GM12878 (cell line): ENCODE measurements around the gene ATN1.

ENCODE experiments used
- CBX5 ChIP-seq: sonication (generic); IDR thresholded peaks from 2 replicates; pipeline ENCODE4 v1.6.1; 2016; ENCODE audit warnings: low read depth, moderate library complexity, mild to moderate bottlenecking, inconsistent platforms
- POLR2AphosphoS5 ChIP-seq: IDR thresholded peaks from 2 replicates; pipeline ENCODE4 v1.6.1; 2011; ENCODE audit warnings: mild to moderate bottlenecking, low read length, inconsistent platforms
- SRF ChIP-seq, 2 experiments: IDR thresholded peaks; 2 replicates each; pipeline ENCODE4 v1.6.1; 2011; ENCODE audit warnings: low read depth in 2 of 2, low read length in 2 of 2, mild to moderate bottlenecking in 1 of 2, moderate library complexity in 1 of 2
- TAF1 ChIP-seq: IDR thresholded peaks from 2 replicates; pipeline ENCODE4 v1.6.1; 2011; ENCODE audit warnings: mild to moderate bottlenecking, low read depth, low read length, borderline replicate concordance
- TF ChIP-seq, protein P1 (sequence below): fragments of 450-650 bp; IDR thresholded peaks from 2 replicates; pipeline ENCODE4 v1.6.1; 2017; ENCODE audit warnings: mild to moderate bottlenecking, moderate library complexity
- TF ChIP-seq, protein P2 (sequence below), 3 experiments: IDR thresholded peaks in 2 of 3; conservative IDR thresholded peaks in 1 of 3; 2 replicates each; pipeline ENCODE4 v1.5.1; 2011; ENCODE audit warnings: low read depth in 3 of 3, low read length in 3 of 3, mild to moderate bottlenecking in 3 of 3, control low read depth in 2 of 3, moderate library complexity in 2 of 3, inconsistent platforms in 1 of 3, mixed read lengths in 1 of 3; ENCODE audit not compliant: control insufficient read depth in 2 of 3, insufficient read depth in 1 of 3; ENCODE audit errors: extremely low read depth in 1 of 3
- TF ChIP-seq, protein P3 (sequence below): IDR thresholded peaks from 2 replicates; pipeline ENCODE4 v1.6.1; 2011; ENCODE audit warnings: low read depth, mild to moderate bottlenecking, low read length, moderate library complexity, borderline replicate concordance; ENCODE audit errors: extremely low read depth
- TF ChIP-seq, protein P4 (sequence below): IDR thresholded peaks from 2 replicates; pipeline ENCODE4 v1.6.1; 2011; ENCODE audit warnings: low read depth, low read length, improper control_type of control experiment, borderline replicate concordance

GRCh38 chr12:6952863-6953441 lies 25.2 kb downstream of the ATN1 start:
- TF ChIP-seq POLR2AphosphoS5 (peak; percentile 31), SRF (IDR thresholded peaks at IDR 0.05; ENCODE audit: low read depth in 2 of 2, low read length in 2 of 2) (no peak), CBX5 (no peak), TAF1 (no peak)
- TF ChIP-seq, protein P1, sequence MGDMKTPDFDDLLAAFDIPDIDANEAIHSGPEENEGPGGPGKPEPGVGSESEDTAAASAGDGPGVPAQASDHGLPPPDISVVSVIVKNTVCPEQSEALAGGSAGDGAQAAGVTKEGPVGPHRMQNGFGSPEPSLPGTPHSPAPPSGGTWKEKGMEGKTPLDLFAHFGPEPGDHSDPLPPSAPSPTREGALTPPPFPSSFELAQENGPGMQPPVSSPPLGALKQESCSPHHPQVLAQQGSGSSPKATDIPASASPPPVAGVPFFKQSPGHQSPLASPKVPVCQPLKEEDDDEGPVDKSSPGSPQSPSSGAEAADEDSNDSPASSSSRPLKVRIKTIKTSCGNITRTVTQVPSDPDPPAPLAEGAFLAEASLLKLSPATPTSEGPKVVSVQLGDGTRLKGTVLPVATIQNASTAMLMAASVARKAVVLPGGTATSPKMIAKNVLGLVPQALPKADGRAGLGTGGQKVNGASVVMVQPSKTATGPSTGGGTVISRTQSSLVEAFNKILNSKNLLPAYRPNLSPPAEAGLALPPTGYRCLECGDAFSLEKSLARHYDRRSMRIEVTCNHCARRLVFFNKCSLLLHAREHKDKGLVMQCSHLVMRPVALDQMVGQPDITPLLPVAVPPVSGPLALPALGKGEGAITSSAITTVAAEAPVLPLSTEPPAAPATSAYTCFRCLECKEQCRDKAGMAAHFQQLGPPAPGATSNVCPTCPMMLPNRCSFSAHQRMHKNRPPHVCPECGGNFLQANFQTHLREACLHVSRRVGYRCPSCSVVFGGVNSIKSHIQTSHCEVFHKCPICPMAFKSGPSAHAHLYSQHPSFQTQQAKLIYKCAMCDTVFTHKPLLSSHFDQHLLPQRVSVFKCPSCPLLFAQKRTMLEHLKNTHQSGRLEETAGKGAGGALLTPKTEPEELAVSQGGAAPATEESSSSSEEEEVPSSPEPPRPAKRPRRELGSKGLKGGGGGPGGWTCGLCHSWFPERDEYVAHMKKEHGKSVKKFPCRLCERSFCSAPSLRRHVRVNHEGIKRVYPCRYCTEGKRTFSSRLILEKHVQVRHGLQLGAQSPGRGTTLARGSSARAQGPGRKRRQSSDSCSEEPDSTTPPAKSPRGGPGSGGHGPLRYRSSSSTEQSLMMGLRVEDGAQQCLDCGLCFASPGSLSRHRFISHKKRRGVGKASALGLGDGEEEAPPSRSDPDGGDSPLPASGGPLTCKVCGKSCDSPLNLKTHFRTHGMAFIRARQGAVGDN = no peak; the same call in 1 of the 2 replicates
- TF ChIP-seq, protein P2, sequence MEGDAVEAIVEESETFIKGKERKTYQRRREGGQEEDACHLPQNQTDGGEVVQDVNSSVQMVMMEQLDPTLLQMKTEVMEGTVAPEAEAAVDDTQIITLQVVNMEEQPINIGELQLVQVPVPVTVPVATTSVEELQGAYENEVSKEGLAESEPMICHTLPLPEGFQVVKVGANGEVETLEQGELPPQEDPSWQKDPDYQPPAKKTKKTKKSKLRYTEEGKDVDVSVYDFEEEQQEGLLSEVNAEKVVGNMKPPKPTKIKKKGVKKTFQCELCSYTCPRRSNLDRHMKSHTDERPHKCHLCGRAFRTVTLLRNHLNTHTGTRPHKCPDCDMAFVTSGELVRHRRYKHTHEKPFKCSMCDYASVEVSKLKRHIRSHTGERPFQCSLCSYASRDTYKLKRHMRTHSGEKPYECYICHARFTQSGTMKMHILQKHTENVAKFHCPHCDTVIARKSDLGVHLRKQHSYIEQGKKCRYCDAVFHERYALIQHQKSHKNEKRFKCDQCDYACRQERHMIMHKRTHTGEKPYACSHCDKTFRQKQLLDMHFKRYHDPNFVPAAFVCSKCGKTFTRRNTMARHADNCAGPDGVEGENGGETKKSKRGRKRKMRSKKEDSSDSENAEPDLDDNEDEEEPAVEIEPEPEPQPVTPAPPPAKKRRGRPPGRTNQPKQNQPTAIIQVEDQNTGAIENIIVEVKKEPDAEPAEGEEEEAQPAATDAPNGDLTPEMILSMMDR (IDR thresholded peaks at IDR 0.05 in 2 of 3, conservative IDR thresholded peaks at IDR 0.05 in 1 of 3; ENCODE audit: control insufficient read depth in 2 of 3, extremely low read depth in 1 of 3, insufficient read depth in 1 of 3, low read depth in 3 of 3, low read length in 3 of 3) = no peak
- TF ChIP-seq, protein P3, sequence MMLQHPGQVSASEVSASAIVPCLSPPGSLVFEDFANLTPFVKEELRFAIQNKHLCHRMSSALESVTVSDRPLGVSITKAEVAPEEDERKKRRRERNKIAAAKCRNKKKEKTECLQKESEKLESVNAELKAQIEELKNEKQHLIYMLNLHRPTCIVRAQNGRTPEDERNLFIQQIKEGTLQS = no peak
- TF ChIP-seq, protein P4, sequence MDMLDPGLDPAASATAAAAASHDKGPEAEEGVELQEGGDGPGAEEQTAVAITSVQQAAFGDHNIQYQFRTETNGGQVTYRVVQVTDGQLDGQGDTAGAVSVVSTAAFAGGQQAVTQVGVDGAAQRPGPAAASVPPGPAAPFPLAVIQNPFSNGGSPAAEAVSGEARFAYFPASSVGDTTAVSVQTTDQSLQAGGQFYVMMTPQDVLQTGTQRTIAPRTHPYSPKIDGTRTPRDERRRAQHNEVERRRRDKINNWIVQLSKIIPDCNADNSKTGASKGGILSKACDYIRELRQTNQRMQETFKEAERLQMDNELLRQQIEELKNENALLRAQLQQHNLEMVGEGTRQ = no peak
